A549 (cell line): Measurements from ENCODE around the gene CCDC116. TPM values are rescaled to one million over a fixed set of nuclear protein-coding genes. Genes with fewer than 3 reads are reported as not detected.
A peak's percentile ranks its signal among the peaks of the same experiment; 100 is the strongest.

Experiments used
- ATAC-seq, 2 experiments: fragments of 200-7000 bp in 1 of 2; fragments of >200 bp in 1 of 2; cut with Nextera tagmentation in 1 of 2; cut with Tn5 transposase in 1 of 2; 3 replicates each; pipeline versions ENCODE4 v1.8.0 to v1.9.1; 2018 to 2020; ENCODE audit warnings: mild to moderate bottlenecking in 1 of 2, moderate library complexity in 1 of 2
- CTCF ChIA-PET: fragments of 300-600 bp; sonication (Branson Sonifier 250); formaldehyde crosslinking; extraction: SDS; loops from one replicate; lab custom pipeline; 2021; ENCODE audit warnings: antibody characterized with exemption, inconsistent platforms; lab: Yijun Ruan, JAX
- POLR2A ChIA-PET: fragments of 350-600 bp; formaldehyde crosslinking; extraction: SDS; loops from one replicate; lab custom pipeline; 2021; ENCODE audit warnings: antibody characterized with exemption, inconsistent platforms; lab: Yijun Ruan, JAX
- DNase-seq, 2 experiments: peaks; one replicate each; pipeline versions ENCODE4 v3.0.0 to v3.0.0-alpha.2; 2011 to 2016; ENCODE audit warnings: low read depth in 1 of 2, low spot score in 1 of 2
- FAIRE-seq: peaks from 2 replicates; lab custom pipeline; 2011; peaks lifted over from hg19 to GRCh38; lab: Jason Lieb, UNC
- H3K27ac ChIP-seq, 2 experiments: fragments of >200 bp; sonication (Bioruptor Twin); formaldehyde crosslinking; 3 replicates each; pipeline ENCODE4 v1.5.1; 2016 to 2017
- H3K4me1 ChIP-seq: fragments of >200 bp; sonication (Bioruptor Twin); formaldehyde crosslinking; 3 replicates; pipeline ENCODE4 v1.6.1; 2016
- H3K4me2 ChIP-seq: fragments of >200 bp; sonication (Bioruptor Twin); formaldehyde crosslinking; 3 replicates; pipeline ENCODE4 v1.6.1; 2016
- H3K4me3 ChIP-seq: fragments of >200 bp; sonication (Bioruptor Twin); formaldehyde crosslinking; 3 replicates; pipeline ENCODE4 v1.5.1; 2016
- H3K9me3 ChIP-seq: fragments of >200 bp; sonication (Bioruptor Twin); formaldehyde crosslinking; 3 replicates; pipeline ENCODE4 v1.6.1; 2016
- BCL3 ChIP-seq: fragments of >200 bp; sonication (Bioruptor Twin); formaldehyde crosslinking; IDR thresholded peaks from 3 replicates; pipeline ENCODE4 v1.6.1; 2016
- BHLHE40 ChIP-seq: IDR thresholded peaks from 2 replicates; pipeline ENCODE4 v1.6.1; 2012; ENCODE audit warnings: low read depth, low read length, inconsistent platforms
- CHD2 ChIP-seq: fragments of 150-350 bp; IDR thresholded peaks from 2 replicates; pipeline ENCODE4 v1.6.1; 2014; ENCODE audit warnings: low read length; ENCODE audit not compliant: partially characterized antibody
- E2F6 ChIP-seq: IDR thresholded peaks from 2 replicates; pipeline ENCODE4 v1.6.1; 2012; ENCODE audit warnings: low read depth, borderline replicate concordance
- EHF ChIP-seq: fragments of 250-450 bp; sonication (Bioruptor Pico); IDR thresholded peaks from 2 replicates; pipeline ENCODE4 v1.5.0; 2020; ENCODE audit warnings: mild to moderate bottlenecking
- EHMT2 ChIP-seq: fragments of 200-600 bp; sonication (generic); IDR thresholded peaks from 2 replicates; pipeline ENCODE4 v1.6.1; 2016; ENCODE audit warnings: antibody characterized with exemption, low read depth, mild to moderate bottlenecking, moderate library complexity
- EP300 ChIP-seq, 2 experiments: fragments of >200 bp; sonication (Bioruptor Twin); formaldehyde crosslinking; IDR thresholded peaks; 2 replicates in 1 of 2; 3 replicates in 1 of 2; pipeline ENCODE4 v1.6.1; 2016 to 2017
- GATA3 ChIP-seq: IDR thresholded peaks from 2 replicates; pipeline ENCODE4 v1.6.1; 2012; ENCODE audit warnings: borderline replicate concordance
- HDAC2 ChIP-seq: fragments of 200-600 bp; sonication (generic); IDR thresholded peaks from 2 replicates; pipeline ENCODE4 v1.6.1; 2016
- HES2 ChIP-seq: fragments of >200 bp; sonication (Bioruptor Twin); formaldehyde crosslinking; IDR thresholded peaks from 2 replicates; pipeline ENCODE4 v1.6.1; 2016
- HOXB13 ChIP-seq: fragments of 250-450 bp; sonication (Bioruptor Pico); IDR thresholded peaks from 2 replicates; pipeline ENCODE4 v1.5.0; 2020; ENCODE audit warnings: low read depth, mild to moderate bottlenecking, moderate library complexity
- HOXB5 ChIP-seq: fragments of 250-450 bp; sonication (Bioruptor Pico); IDR thresholded peaks from 2 replicates; pipeline ENCODE4 v1.5.0; 2020; ENCODE audit warnings: mild to moderate bottlenecking, moderate library complexity
- MAZ ChIP-seq: fragments of 150-350 bp; IDR thresholded peaks from 2 replicates; pipeline ENCODE4 v1.6.1; 2014; ENCODE audit warnings: antibody characterized with exemption, low read depth, low read length, borderline replicate concordance
- NPAS2 ChIP-seq: fragments of 250-450 bp; sonication (Bioruptor Pico); IDR thresholded peaks from 2 replicates; pipeline ENCODE4 v1.8.0; 2022; ENCODE audit warnings: mild to moderate bottlenecking, moderate library complexity, borderline replicate concordance
- NR3C1 ChIP-seq: fragments of >200 bp; sonication (Bioruptor Twin); formaldehyde crosslinking; IDR thresholded peaks from 3 replicates; pipeline ENCODE4 v1.6.1; 2017
- PBX3 ChIP-seq: IDR thresholded peaks from 2 replicates; pipeline ENCODE4 v1.6.1; 2012
- PHF8 ChIP-seq: fragments of 200-600 bp; sonication (generic); IDR thresholded peaks from 2 replicates; pipeline ENCODE4 v1.6.1; 2016; ENCODE audit warnings: low read depth, mild to moderate bottlenecking, antibody characterized with exemption, moderate library complexity, borderline replicate concordance
- POLR2A ChIP-seq: IDR thresholded peaks from 2 replicates; pipeline ENCODE4 v1.6.1; 2012; ENCODE audit warnings: mild to moderate bottlenecking, low read length
- RARB ChIP-seq: fragments of 250-450 bp; sonication (Bioruptor Pico); IDR thresholded peaks from 2 replicates; pipeline ENCODE4 v1.8.0; 2021; ENCODE audit warnings: mild to moderate bottlenecking, moderate library complexity
- RFX5 ChIP-seq: fragments of 450-650 bp; IDR thresholded peaks from 2 replicates; pipeline ENCODE4 v1.7.1; 2014; ENCODE audit warnings: antibody characterized with exemption, mild to moderate bottlenecking, moderate library complexity
- SMC3 ChIP-seq: fragments of >200 bp; sonication (Bioruptor Twin); formaldehyde crosslinking; IDR thresholded peaks from 3 replicates; pipeline ENCODE4 v1.6.1; 2018; ENCODE audit warnings: inconsistent platforms
- SREBF2 ChIP-seq: fragments of 450-650 bp; IDR thresholded peaks from 2 replicates; pipeline ENCODE4 v1.6.1; 2014; ENCODE audit warnings: mild to moderate bottlenecking, moderate library complexity
- ZNF302 ChIP-seq: fragments of 250-450 bp; sonication (Bioruptor Pico); IDR thresholded peaks from 2 replicates; pipeline ENCODE4 v1.9.0; 2021; ENCODE audit warnings: inconsistent platforms, mild to moderate bottlenecking, moderate library complexity
- WGBS: methylation state at CpG from one replicate; pipeline ENCODE4 v1.1.6; 2017; ENCODE audit errors: missing lambda C conversion rate; 5-methylcytosine and 5-hydroxymethylcytosine counted together
- polyA plus RNA-seq, 4 experiments: library from polyadenylated mRNA; depleted of rRNA in 3 of 4; stranded (reverse); fragments of >200 nt; fragmentation: RNase III in 1 of 4; extraction: RNeasy Plus Mini Kit Qiagen cat#74134 plus additional on column Dnase treatment in 1 of 4; gene quantifications; 2 replicates in 3 of 4; 3 replicates in 1 of 4; pipeline ENCODE4 v1.2.3, GENCODE V29; 2011 to 2017
- TF ChIP-seq, protein P1 (sequence below): IDR thresholded peaks from 2 replicates; pipeline ENCODE4 v1.6.1; 2012
- TF ChIP-seq, protein P2 (sequence below): fragments of 150-350 bp; IDR thresholded peaks from 2 replicates; pipeline ENCODE4 v1.6.1; 2014; ENCODE audit warnings: low read depth, mild to moderate bottlenecking, low read length

The CCDC116 gene
- polyA plus RNA-seq, 2 of the 4 experiments (the other 2 are of a cell fraction), result 0.06 TPM; not detected in 1

DNA sequence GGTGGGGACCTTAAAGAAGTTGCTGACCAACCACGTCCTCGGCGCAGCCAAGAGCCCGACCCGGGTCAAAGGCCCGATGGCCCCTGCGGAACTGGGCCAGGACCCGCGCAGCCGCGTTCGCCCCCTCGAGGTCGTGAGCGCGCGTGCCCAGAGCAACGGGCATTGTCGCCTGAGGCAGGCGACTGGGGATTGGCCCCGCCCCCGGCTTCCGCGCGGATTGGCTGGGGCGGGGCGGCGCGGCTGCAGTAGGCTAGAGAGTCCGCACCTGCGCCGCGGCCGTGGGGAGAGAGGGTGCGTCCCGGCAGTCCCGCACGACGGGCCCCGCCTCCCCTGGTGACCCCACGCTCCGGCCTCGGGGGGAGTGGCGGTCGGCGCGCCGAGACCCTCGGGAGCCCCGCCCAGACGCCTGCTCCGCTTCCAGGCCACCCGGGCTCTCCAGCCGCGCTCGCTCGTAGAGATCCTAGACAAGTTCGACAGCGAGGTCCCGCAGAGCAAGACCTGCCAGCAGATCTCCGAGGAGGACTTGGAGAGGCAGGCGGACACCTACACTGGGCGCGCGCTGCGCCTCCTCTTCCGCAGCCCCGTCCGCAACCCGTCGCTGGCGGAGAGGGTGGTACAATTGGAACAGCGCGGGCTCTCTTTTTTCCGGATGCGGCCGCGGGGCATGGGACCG lies 24.9 kb downstream of the CCDC116 start:
- ChIA-PET POLR2A (interaction anchor here (0.7 kb wide), 1 partner anchor 9 kb away, joined by 3 read pairs; no protein-coding TSS in a partner anchor), CTCF (interaction anchor here (0.9 to 1.8 kb wide), 4 partner anchors 9 to 14 kb away, joined by 3 to 11 read pairs (median 3); no protein-coding TSS in a partner anchor)
- no peak; the same call in 1 of the 2 replicates for TF ChIP-seq PBX3
- no peak for TF ChIP-seq SMC3
- TF ChIP-seq ZNF302 (CRISPR knock-in tag), result no peak
- no peak for TF ChIP-seq HOXB5
- no peak for TF ChIP-seq BHLHE40
- TF ChIP-seq POLR2A, result peak; percentile 21; the same call in 1 of the 2 replicates
- TF ChIP-seq NR3C1, result no peak
- no peak for TF ChIP-seq GATA3
- TF ChIP-seq SREBF2, result no peak
- TF ChIP-seq, protein P1, sequence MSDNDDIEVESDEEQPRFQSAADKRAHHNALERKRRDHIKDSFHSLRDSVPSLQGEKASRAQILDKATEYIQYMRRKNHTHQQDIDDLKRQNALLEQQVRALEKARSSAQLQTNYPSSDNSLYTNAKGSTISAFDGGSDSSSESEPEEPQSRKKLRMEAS, result peak; percentile 65; the same call in 1 of the 2 replicates
- TF ChIP-seq CHD2, result no peak
- TF ChIP-seq EHF, result no peak
- peak; percentile 71 for TF ChIP-seq E2F6
- TF ChIP-seq NPAS2 (CRISPR knock-in tag), result no peak
- TF ChIP-seq RARB (CRISPR knock-in tag), result no peak
- TF ChIP-seq HOXB13 (CRISPR knock-in tag), result no peak
- TF ChIP-seq, protein P2, sequence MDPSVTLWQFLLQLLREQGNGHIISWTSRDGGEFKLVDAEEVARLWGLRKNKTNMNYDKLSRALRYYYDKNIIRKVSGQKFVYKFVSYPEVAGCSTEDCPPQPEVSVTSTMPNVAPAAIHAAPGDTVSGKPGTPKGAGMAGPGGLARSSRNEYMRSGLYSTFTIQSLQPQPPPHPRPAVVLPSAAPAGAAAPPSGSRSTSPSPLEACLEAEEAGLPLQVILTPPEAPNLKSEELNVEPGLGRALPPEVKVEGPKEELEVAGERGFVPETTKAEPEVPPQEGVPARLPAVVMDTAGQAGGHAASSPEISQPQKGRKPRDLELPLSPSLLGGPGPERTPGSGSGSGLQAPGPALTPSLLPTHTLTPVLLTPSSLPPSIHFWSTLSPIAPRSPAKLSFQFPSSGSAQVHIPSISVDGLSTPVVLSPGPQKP, result no peak
- TF ChIP-seq EP300 (IDR thresholded peaks at IDR 0.05), result no peak
- no peak for TF ChIP-seq HES2
- no peak for TF ChIP-seq EHMT2
- TF ChIP-seq RFX5, result no peak
- TF ChIP-seq PHF8, result peak; percentile 18; the same call in 1 of the 2 replicates
- no peak for TF ChIP-seq HDAC2
- TF ChIP-seq MAZ, result no peak
- 0 out of 3 replicates have a peak, but pooled peaks have one; percentile 21 for TF ChIP-seq BCL3
- Histone ChIP-seq H3K4me2 (peak overlapping the region; percentile 65), H3K27ac (peak overlapping the region; percentile 52 to 88), H3K4me1 (0 out of 3 replicates have a peak, but pooled peaks cover 4% of the 10 kb centered on the region), H3K9me3 (no peaks in the 10 kb centered on the region), H3K4me3 (peak overlapping the region; percentile 52)
- DNase-seq (peak; percentile 52 to 75), FAIRE-seq (no peak), ATAC-seq (peak; percentile 91)
- 16% methylated on average over 14 of the region's 79 CpGs for WGBS
